Measurements from ENCODE around the gene KLF12. TPM values are rescaled to one million over a fixed set of nuclear protein-coding genes. Genes with fewer than 3 reads are reported as not detected.

KLF12 gene
- total and polyA plus RNA-seq, 2 experiments from 2014 or later = 6.4 to 7.7 TPM

DNA sequence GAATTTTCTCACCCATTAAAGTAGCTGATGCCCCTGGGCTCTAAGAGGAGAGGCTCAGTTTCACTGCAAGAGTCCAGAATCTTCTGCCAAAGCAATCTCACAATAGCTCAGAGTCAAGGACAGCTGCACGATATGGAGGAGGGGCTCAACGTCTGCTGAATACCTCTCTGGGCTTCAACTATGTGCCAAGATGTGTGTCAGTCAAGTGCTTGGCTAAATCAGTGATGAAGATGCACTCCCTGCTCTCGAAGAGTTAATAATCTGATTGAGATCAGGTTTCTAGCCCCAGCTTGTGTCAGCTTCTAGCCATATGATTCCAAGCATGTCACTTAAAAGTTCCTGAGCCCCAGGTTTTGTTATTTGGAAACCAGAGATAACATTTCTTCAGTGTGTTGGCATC lies 46.8 kb downstream of the KLF12 start:
- DNase-seq (ENCODE audit: low spot score) = no peak
- H3K4me1 ChIP-seq (ENCODE audit: insufficient read depth) = 0 out of 2 replicates have a peak, but pooled peaks cover 5% of the 10 kb centered on the region
- H3K9me3 Mint-ChIP-seq = no peaks in the 10 kb centered on the region
- peaks cover 2% of the 10 kb centered on the region for H3K27me3 Mint-ChIP-seq (ENCODE audit: insufficient read depth, low read depth, poor library complexity)
- no peak overlapping the region for H2AFZ ChIP-seq
- no peak overlapping the region for H3K27ac Mint-ChIP-seq
- no peaks in the 10 kb centered on the region for H3K36me3 ChIP-seq (ENCODE audit: insufficient read depth)
- no peak overlapping the region for H3K27ac ChIP-seq (ENCODE audit: low read depth)
- H3K4me1 Mint-ChIP-seq = peaks cover 13% of the 10 kb centered on the region; the same call in 2 of the 3 replicates
- TF ChIP-seq, protein P1, sequence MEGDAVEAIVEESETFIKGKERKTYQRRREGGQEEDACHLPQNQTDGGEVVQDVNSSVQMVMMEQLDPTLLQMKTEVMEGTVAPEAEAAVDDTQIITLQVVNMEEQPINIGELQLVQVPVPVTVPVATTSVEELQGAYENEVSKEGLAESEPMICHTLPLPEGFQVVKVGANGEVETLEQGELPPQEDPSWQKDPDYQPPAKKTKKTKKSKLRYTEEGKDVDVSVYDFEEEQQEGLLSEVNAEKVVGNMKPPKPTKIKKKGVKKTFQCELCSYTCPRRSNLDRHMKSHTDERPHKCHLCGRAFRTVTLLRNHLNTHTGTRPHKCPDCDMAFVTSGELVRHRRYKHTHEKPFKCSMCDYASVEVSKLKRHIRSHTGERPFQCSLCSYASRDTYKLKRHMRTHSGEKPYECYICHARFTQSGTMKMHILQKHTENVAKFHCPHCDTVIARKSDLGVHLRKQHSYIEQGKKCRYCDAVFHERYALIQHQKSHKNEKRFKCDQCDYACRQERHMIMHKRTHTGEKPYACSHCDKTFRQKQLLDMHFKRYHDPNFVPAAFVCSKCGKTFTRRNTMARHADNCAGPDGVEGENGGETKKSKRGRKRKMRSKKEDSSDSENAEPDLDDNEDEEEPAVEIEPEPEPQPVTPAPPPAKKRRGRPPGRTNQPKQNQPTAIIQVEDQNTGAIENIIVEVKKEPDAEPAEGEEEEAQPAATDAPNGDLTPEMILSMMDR (conservative IDR thresholded peaks at IDR 0.05; ENCODE audit: low read depth in 2 of 2) = no peak
- TF ChIP-seq ZNF114 (CRISPR knock-in tag; IDR thresholded peaks at IDR 0.05) (no peak), EZH2 (IDR thresholded peaks at IDR 0.05; ENCODE audit: low read depth, unreplicated experiment) (no peak), CREB1 (CRISPR knock-in tag; IDR thresholded peaks at IDR 0.05; ENCODE audit: low read depth) (no peak), ZNF331 (CRISPR knock-in tag; IDR thresholded peaks at IDR 0.05; ENCODE audit: low read depth) (no peak), EZH2phosphoT487 (IDR thresholded peaks at IDR 0.05; ENCODE audit: unreplicated experiment) (no peak), STAT1 (IDR thresholded peaks at IDR 0.05; ENCODE audit: unreplicated experiment) (no peak), JUNB (IDR thresholded peaks at IDR 0.05; ENCODE audit: unreplicated experiment) (no peak), POLR2AphosphoS5 (IDR thresholded peaks at IDR 0.05; ENCODE audit: low read depth) (no peak), ETS1 (IDR thresholded peaks at IDR 0.05) (no peak), NANOG (IDR thresholded peaks at IDR 0.05; ENCODE audit: borderline replicate concordance) (no peak)
- TF ChIP-seq, protein P2, sequence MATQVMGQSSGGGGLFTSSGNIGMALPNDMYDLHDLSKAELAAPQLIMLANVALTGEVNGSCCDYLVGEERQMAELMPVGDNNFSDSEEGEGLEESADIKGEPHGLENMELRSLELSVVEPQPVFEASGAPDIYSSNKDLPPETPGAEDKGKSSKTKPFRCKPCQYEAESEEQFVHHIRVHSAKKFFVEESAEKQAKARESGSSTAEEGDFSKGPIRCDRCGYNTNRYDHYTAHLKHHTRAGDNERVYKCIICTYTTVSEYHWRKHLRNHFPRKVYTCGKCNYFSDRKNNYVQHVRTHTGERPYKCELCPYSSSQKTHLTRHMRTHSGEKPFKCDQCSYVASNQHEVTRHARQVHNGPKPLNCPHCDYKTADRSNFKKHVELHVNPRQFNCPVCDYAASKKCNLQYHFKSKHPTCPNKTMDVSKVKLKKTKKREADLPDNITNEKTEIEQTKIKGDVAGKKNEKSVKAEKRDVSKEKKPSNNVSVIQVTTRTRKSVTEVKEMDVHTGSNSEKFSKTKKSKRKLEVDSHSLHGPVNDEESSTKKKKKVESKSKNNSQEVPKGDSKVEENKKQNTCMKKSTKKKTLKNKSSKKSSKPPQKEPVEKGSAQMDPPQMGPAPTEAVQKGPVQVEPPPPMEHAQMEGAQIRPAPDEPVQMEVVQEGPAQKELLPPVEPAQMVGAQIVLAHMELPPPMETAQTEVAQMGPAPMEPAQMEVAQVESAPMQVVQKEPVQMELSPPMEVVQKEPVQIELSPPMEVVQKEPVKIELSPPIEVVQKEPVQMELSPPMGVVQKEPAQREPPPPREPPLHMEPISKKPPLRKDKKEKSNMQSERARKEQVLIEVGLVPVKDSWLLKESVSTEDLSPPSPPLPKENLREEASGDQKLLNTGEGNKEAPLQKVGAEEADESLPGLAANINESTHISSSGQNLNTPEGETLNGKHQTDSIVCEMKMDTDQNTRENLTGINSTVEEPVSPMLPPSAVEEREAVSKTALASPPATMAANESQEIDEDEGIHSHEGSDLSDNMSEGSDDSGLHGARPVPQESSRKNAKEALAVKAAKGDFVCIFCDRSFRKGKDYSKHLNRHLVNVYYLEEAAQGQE (IDR thresholded peaks at IDR 0.05; ENCODE audit: unreplicated experiment) = no peak
- TF ChIP-seq, protein P3, sequence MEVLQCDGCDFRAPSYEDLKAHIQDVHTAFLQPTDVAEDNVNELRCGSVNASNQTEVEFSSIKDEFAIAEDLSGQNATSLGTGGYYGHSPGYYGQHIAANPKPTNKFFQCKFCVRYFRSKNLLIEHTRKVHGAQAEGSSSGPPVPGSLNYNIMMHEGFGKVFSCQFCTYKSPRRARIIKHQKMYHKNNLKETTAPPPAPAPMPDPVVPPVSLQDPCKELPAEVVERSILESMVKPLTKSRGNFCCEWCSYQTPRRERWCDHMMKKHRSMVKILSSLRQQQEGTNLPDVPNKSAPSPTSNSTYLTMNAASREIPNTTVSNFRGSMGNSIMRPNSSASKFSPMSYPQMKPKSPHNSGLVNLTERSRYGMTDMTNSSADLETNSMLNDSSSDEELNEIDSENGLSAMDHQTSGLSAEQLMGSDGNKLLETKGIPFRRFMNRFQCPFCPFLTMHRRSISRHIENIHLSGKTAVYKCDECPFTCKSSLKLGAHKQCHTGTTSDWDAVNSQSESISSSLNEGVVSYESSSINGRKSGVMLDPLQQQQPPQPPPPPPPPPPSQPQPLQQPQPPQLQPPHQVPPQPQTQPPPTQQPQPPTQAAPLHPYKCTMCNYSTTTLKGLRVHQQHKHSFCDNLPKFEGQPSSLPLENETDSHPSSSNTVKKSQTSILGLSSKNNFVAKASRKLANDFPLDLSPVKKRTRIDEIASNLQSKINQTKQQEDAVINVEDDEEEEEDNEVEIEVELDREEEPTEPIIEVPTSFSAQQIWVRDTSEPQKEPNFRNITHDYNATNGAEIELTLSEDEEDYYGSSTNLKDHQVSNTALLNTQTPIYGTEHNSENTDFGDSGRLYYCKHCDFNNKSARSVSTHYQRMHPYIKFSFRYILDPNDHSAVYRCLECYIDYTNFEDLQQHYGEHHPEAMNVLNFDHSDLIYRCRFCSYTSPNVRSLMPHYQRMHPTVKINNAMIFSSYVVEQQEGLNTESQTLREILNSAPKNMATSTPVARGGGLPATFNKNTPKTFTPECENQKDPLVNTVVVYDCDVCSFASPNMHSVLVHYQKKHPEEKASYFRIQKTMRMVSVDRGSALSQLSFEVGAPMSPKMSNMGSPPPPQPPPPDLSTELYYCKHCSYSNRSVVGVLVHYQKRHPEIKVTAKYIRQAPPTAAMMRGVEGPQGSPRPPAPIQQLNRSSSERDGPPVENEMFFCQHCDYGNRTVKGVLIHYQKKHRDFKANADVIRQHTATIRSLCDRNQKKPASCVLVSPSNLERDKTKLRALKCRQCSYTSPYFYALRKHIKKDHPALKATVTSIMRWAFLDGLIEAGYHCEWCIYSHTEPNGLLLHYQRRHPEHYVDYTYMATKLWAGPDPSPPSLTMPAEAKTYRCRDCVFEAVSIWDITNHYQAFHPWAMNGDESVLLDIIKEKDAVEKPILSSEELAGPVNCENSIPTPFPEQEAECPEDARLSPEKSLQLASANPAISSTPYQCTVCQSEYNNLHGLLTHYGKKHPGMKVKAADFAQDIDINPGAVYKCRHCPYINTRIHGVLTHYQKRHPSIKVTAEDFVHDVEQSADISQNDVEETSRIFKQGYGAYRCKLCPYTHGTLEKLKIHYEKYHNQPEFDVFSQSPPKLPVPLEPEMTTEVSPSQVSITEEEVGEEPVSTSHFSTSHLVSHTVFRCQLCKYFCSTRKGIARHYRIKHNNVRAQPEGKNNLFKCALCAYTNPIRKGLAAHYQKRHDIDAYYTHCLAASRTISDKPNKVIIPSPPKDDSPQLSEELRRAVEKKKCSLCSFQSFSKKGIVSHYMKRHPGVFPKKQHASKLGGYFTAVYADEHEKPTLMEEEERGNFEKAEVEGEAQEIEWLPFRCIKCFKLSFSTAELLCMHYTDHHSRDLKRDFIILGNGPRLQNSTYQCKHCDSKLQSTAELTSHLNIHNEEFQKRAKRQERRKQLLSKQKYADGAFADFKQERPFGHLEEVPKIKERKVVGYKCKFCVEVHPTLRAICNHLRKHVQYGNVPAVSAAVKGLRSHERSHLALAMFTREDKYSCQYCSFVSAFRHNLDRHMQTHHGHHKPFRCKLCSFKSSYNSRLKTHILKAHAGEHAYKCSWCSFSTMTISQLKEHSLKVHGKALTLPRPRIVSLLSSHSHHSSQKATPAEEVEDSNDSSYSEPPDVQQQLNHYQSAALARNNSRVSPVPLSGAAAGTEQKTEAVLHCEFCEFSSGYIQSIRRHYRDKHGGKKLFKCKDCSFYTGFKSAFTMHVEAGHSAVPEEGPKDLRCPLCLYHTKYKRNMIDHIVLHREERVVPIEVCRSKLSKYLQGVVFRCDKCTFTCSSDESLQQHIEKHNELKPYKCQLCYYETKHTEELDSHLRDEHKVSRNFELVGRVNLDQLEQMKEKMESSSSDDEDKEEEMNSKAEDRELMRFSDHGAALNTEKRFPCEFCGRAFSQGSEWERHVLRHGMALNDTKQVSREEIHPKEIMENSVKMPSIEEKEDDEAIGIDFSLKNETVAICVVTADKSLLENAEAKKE (CRISPR knock-in tag; IDR thresholded peaks at IDR 0.05) = no peak
- H3K4me3 ChIP-seq = no peak overlapping the region
- H3K27me3 ChIP-seq (ENCODE audit: insufficient read depth) = no peaks in the 10 kb centered on the region
- no peak overlapping the region for H3K4me2 ChIP-seq
- no peaks in the 10 kb centered on the region for H3K36me3 Mint-ChIP-seq (ENCODE audit: low read depth)
- no peaks in the 10 kb centered on the region for H4K20me1 ChIP-seq (replicated peaks; ENCODE audit: insufficient read depth)
- H3F3A ChIP-seq (replicated peaks; ENCODE audit: low read depth) = no peaks in the 10 kb centered on the region
- ATAC-seq = no peak
- peaks cover 7% of the 10 kb centered on the region; the same call in 1 of the 2 replicates for H3K79me2 ChIP-seq (replicated peaks; ENCODE audit: insufficient read depth)
- H3K4me3 Mint-ChIP-seq = no peak overlapping the region
- H3K9me2 ChIP-seq (ENCODE audit: insufficient read depth) = no peaks in the 10 kb centered on the region

Measured in GM23338 (cell line).